Keratinocyte (primary cell): ENCODE results near the gene IDH1. TPM values are rescaled to one million over a fixed set of nuclear protein-coding genes. Genes with fewer than 3 reads are reported as not detected.

Source experiments
- DNase-seq: peaks from one replicate; pipeline ENCODE4 v3.0.0-alpha.2; 2011; ENCODE audit warnings: low read depth, missing footprints, low spot score
- FAIRE-seq: peaks from 2 replicates; lab custom pipeline; 2011; peaks lifted over from hg19 to GRCh38; lab: Jason Lieb, UNC
- H2AFZ ChIP-seq: 2 replicates; pipeline ENCODE4 v1.6.0; 2012; ENCODE audit warnings: low read length, control low read depth, inconsistent platforms; ENCODE audit not compliant: control insufficient read depth
- H3K27ac ChIP-seq: 2 replicates; pipeline ENCODE4 v1.5.1; 2011; ENCODE audit warnings: low read length; ENCODE audit not compliant: control insufficient read depth, insufficient read depth
- H3K27me3 ChIP-seq: 3 replicates; pipeline ENCODE4 v1.6.0; 2011; ENCODE audit warnings: low read length; ENCODE audit not compliant: control insufficient read depth, insufficient read depth; ENCODE audit errors: extremely low read depth
- H3K36me3 ChIP-seq, 2 experiments: 2 replicates in 1 of 2; 3 replicates in 1 of 2; pipeline ENCODE4 v1.5.1; 2011; ENCODE audit warnings: low read length in 2 of 2, mild to moderate bottlenecking in 1 of 2; ENCODE audit not compliant: control insufficient read depth in 2 of 2, insufficient read depth in 2 of 2; ENCODE audit errors: extremely low read depth in 1 of 2
- H3K4me1 ChIP-seq: 3 replicates; pipeline ENCODE4 v1.5.1; 2011; ENCODE audit warnings: low read length; ENCODE audit not compliant: control insufficient read depth, insufficient read depth; ENCODE audit errors: extremely low read depth
- H3K4me2 ChIP-seq: 3 replicates; pipeline ENCODE4 v1.6.0; 2011; ENCODE audit warnings: low read depth, low read length; ENCODE audit not compliant: control insufficient read depth, insufficient read depth; ENCODE audit errors: extremely low read depth
- H3K4me3 ChIP-seq, 3 experiments: fragments of 200-600 bp in 1 of 3; sonication (generic) in 1 of 3; 2 replicates in 2 of 3; 3 replicates in 1 of 3; pipeline ENCODE4 v1.5.1; 2011 to 2016; ENCODE audit warnings: low read length in 3 of 3, mild to moderate bottlenecking in 3 of 3, control low read depth in 2 of 3, inconsistent platforms in 1 of 3, low read depth in 1 of 3, mixed read lengths in 1 of 3, mixed run types in 1 of 3, moderate library complexity in 1 of 3; ENCODE audit not compliant: control insufficient read depth in 2 of 3, insufficient read depth in 2 of 3; ENCODE audit errors: extremely low read depth in 1 of 3
- H3K79me2 ChIP-seq: 2 replicates; pipeline ENCODE4 v1.6.0; 2012; ENCODE audit warnings: low read length; ENCODE audit not compliant: control insufficient read depth, insufficient read depth
- H3K9ac ChIP-seq: 3 replicates; pipeline ENCODE4 v1.6.0; 2011; ENCODE audit warnings: low read length; ENCODE audit not compliant: control insufficient read depth, insufficient read depth; ENCODE audit errors: extremely low read depth
- H3K9me1 ChIP-seq: 3 replicates; pipeline ENCODE4 v1.6.0; 2011; ENCODE audit warnings: low read length; ENCODE audit not compliant: control insufficient read depth, insufficient read depth; ENCODE audit errors: extremely low read depth
- H3K9me3 ChIP-seq: 2 replicates; pipeline ENCODE4 v1.5.1; 2012; ENCODE audit warnings: low read depth, low read length; ENCODE audit not compliant: control insufficient read depth
- H4K20me1 ChIP-seq: 3 replicates; pipeline ENCODE4 v1.6.0; 2011; ENCODE audit warnings: low read length; ENCODE audit not compliant: control insufficient read depth, insufficient read depth; ENCODE audit errors: extremely low read depth
- EZH2 ChIP-seq: IDR thresholded peaks from one replicate; pipeline ENCODE4 v1.6.1; 2012; ENCODE audit warnings: inconsistent platforms, mild to moderate bottlenecking, low read length, moderate library complexity
- dilution Hi-C: fragments of 300-500 bp; cut with MboI; formaldehyde crosslinking; loops from one replicate; pipeline ENCODE4 v1.7.0; 2020; ENCODE audit warnings: low sequenced_read_pairs; ENCODE audit not compliant: extremely low pct_ligation_motif_present
- polyA plus RNA-seq, 5 experiments: library from polyadenylated mRNA; depleted of rRNA in 3 of 5; stranded (reverse) in 3 of 5; stranded (forward) in 1 of 5; unstranded in 1 of 5; fragments of >200 nt; gene quantifications; 1 replicate in 1 of 5; 2 replicates in 3 of 5; 3 replicates in 1 of 5; pipeline versions ENCODE4 v1.2.1 to v1.2.3, GENCODE V29; 2011 to 2012; ENCODE audit warnings: missing spikeins in 2 of 5, low read depth in 1 of 5, low replicate concordance in 1 of 5
- TF ChIP-seq, protein P1 (sequence below), 3 experiments: IDR thresholded peaks in 1 of 3; conservative IDR thresholded peaks in 1 of 3; optimal IDR thresholded peaks in 1 of 3; 2 replicates in 2 of 3; 3 replicates in 1 of 3; pipeline versions ENCODE3 to v1.5.1; 2011; ENCODE audit warnings: low read length in 3 of 3, mild to moderate bottlenecking in 3 of 3, moderate library complexity in 2 of 3, control low read depth in 1 of 3, inconsistent platforms in 1 of 3; ENCODE audit not compliant: insufficient read depth in 2 of 3; ENCODE audit errors: extremely low read depth in 1 of 3

Gene IDH1
- polyA plus RNA-seq, 1 donor (not counting 4 experiments of a cell fraction or from before 2014, with no cell fraction given): 160 TPM

DNA sequence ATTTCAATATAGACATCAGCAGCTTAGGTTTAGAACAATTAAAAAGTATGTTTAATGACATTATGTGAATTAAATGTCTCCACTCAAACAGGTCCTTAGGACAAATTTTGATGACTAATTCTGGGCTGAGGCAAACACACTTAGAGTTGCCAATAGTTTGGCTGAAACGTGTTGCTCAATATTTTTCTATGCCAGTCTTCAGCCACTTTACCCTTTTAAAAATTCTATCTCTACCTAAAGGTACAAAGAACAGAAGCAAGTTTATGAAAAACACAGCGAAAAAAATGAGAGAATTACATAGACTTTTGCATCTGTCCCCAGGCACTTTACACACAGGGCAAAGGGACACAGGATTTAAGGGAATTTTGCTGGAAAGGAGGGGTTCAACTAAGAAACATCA is 4.5 kb downstream of the IDH1 start:
- dilution Hi-C loops: no loop called here
- DNase-seq: no peak
- Histone ChIP-seq H3K9me3 (no peaks in the 10 kb centered on the region), H4K20me1 (no peaks in the 10 kb centered on the region), H3K4me1 (peaks cover 21% of the 10 kb centered on the region), H3K9me1 (no peaks in the 10 kb centered on the region), H3K27ac (no peak overlapping the region), H3K27me3 (no peaks in the 10 kb centered on the region), H3K4me3 (no peak overlapping the region), H3K4me2 (peak overlapping the region; percentile 18), H2AFZ (no peak overlapping the region), H3K79me2 (peaks cover 7% of the 10 kb centered on the region), H3K9ac (no peak overlapping the region), H3K36me3 (peaks cover 11% of the 10 kb centered on the region in 2 experiments)
- FAIRE-seq: no peak
- TF ChIP-seq, protein P1, sequence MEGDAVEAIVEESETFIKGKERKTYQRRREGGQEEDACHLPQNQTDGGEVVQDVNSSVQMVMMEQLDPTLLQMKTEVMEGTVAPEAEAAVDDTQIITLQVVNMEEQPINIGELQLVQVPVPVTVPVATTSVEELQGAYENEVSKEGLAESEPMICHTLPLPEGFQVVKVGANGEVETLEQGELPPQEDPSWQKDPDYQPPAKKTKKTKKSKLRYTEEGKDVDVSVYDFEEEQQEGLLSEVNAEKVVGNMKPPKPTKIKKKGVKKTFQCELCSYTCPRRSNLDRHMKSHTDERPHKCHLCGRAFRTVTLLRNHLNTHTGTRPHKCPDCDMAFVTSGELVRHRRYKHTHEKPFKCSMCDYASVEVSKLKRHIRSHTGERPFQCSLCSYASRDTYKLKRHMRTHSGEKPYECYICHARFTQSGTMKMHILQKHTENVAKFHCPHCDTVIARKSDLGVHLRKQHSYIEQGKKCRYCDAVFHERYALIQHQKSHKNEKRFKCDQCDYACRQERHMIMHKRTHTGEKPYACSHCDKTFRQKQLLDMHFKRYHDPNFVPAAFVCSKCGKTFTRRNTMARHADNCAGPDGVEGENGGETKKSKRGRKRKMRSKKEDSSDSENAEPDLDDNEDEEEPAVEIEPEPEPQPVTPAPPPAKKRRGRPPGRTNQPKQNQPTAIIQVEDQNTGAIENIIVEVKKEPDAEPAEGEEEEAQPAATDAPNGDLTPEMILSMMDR (optimal IDR thresholded peaks at IDR 0.05 in 1 of 3, IDR thresholded peaks at IDR 0.05 in 1 of 3, conservative IDR thresholded peaks at IDR 0.05 in 1 of 3; ENCODE audit: extremely low read depth in 1 of 3, insufficient read depth in 2 of 3, low read length in 3 of 3): no peak
- TF ChIP-seq EZH2: no peak

DNA sequence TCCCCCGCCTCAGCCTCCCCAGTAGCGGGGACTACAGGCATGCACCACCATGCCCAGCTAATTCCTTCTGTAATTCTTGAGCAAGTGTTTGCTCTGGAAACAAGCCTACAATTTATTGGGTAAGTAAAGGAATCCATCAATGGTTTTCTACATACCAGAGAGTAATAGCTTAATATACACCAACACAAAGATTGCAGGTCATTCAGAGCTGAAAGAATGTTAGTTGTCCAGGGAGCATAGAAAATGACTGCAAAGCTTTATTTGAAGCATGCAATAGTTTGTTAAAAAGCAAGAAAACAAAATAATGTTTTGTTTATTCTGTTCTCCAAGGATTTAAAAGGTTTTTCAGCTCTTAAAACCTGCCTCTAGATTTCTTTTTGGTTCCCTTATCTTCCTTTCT is 5.6 kb downstream of the IDH1 start:
- H3K9me3 ChIP-seq: no peaks in the 10 kb centered on the region
- no peaks in the 10 kb centered on the region for H4K20me1 ChIP-seq
- no peak for FAIRE-seq
- H3K4me1 ChIP-seq: peaks cover 21% of the 10 kb centered on the region
- H3K36me3 ChIP-seq: peaks cover 11% of the 10 kb centered on the region in 2 experiments
- no peaks in the 10 kb centered on the region for H3K9me1 ChIP-seq
- H3K4me2 ChIP-seq: no peak overlapping the region
- H3K27ac ChIP-seq: no peak overlapping the region
- H3K9ac ChIP-seq: no peak overlapping the region
- no peak for DNase-seq
- no peak overlapping the region for H2AFZ ChIP-seq
- peaks cover 5% of the 10 kb centered on the region for H3K79me2 ChIP-seq
- TF ChIP-seq EZH2: no peak
- TF ChIP-seq, protein P1 (optimal IDR thresholded peaks at IDR 0.05 in 1 of 3, IDR thresholded peaks at IDR 0.05 in 1 of 3, conservative IDR thresholded peaks at IDR 0.05 in 1 of 3; ENCODE audit: extremely low read depth in 1 of 3, insufficient read depth in 2 of 3, low read length in 3 of 3): no peak
- dilution Hi-C loops: no loop called here
- H3K4me3 ChIP-seq: no peak overlapping the region
- H3K27me3 ChIP-seq: no peaks in the 10 kb centered on the region
